Calu3 (cell line): ENCODE results near the gene ITPR1. TPM values are rescaled to one million over a fixed set of nuclear protein-coding genes. Genes with fewer than 3 reads are reported as not detected.

Experiments
- BruUV-seq: library from RNA; stranded (reverse); fragments of 400-500 nt; replicated peaks from 2 replicates; lab custom pipeline; 2021; lab: Mats Ljungman, UMichigan
- CTCF ChIA-PET: fragments of 300-600 bp; sonication (Branson Sonifier 250); formaldehyde crosslinking; loops from one replicate; lab custom pipeline; 2022; ENCODE audit warnings: antibody characterized with exemption; lab: Charles Lee
- DNase-seq: peaks from one replicate; pipeline ENCODE4 v3.0.0; 2022
- H3K27ac Mint-ChIP-seq: one replicate; pipeline ENCODE4 v1.8.0; 2022; ENCODE audit warnings: mixed read lengths; ENCODE audit not compliant: unreplicated experiment
- H3K27me3 Mint-ChIP-seq: one replicate; pipeline ENCODE4 v1.8.0; 2022; ENCODE audit warnings: mixed read lengths; ENCODE audit not compliant: unreplicated experiment
- H3K36me3 Mint-ChIP-seq: one replicate; pipeline ENCODE4 v1.8.0; 2022; ENCODE audit warnings: mild to moderate bottlenecking, moderate library complexity, mixed read lengths; ENCODE audit not compliant: insufficient read depth, unreplicated experiment
- H3K4me1 Mint-ChIP-seq: one replicate; pipeline ENCODE4 v1.8.0; 2022; ENCODE audit warnings: mild to moderate bottlenecking, low read depth, mixed read lengths; ENCODE audit not compliant: unreplicated experiment
- H3K4me3 Mint-ChIP-seq: one replicate; pipeline ENCODE4 v1.8.0; 2022; ENCODE audit warnings: mild to moderate bottlenecking, low read depth, moderate library complexity, mixed read lengths; ENCODE audit not compliant: unreplicated experiment
- H3K9me3 Mint-ChIP-seq: one replicate; pipeline ENCODE4 v1.8.0; 2022; ENCODE audit warnings: low read depth, mixed read lengths; ENCODE audit not compliant: unreplicated experiment
- CTCF ChIP-seq: fragments of 200-600 bp; IDR thresholded peaks from one replicate; pipeline ENCODE4 v1.8.0; 2022; ENCODE audit warnings: antibody characterized with exemption; ENCODE audit not compliant: unreplicated experiment
- intact Hi-C: fragments of 100-400 bp; cut with micrococcal nuclease; formaldehyde crosslinking; loops from one replicate; pipeline ENCODE4 v1.10.0; 2022; ENCODE audit not compliant: unreplicated experiment
- total RNA-seq: library from RNA; stranded (reverse); gene quantifications from 2 replicates; pipeline ENCODE4 v1.2.3, GENCODE V29; 2022

Gene ITPR1
- total RNA-seq, 1 experiment from 2014 or later, result 4.2 TPM

- Mint-ChIP-seq H3K9me3 (no peaks in the 10 kb centered on the region), H3K27ac (no peak overlapping the region), H3K27me3 (no peaks in the 10 kb centered on the region), H3K4me1 (no peaks in the 10 kb centered on the region), H3K4me3 (no peak overlapping the region), H3K36me3 (no peaks in the 10 kb centered on the region)
- no TSS peak for BruUV-seq
- intact Hi-C loops, result no loop called here
- CTCF ChIA-PET, result interaction anchor here (0.7 kb wide), 1 partner anchor 65 kb away, joined by 3 read pairs; no protein-coding TSS in a partner anchor
- TF ChIP-seq CTCF, result no peak
- no peak for DNase-seq
These were observed 193.5 kb downstream of the ITPR1 start for GRCh38 chr3:4686619-4687018.

- Mint-ChIP-seq H3K36me3 (no peaks in the 10 kb centered on the region), H3K27me3 (no peaks in the 10 kb centered on the region), H3K4me1 (no peaks in the 10 kb centered on the region), H3K27ac (no peak overlapping the region), H3K4me3 (no peak overlapping the region), H3K9me3 (no peaks in the 10 kb centered on the region)
- CTCF ChIA-PET, result no interaction called here
- intact Hi-C loops, result no loop called here
- no peak for TF ChIP-seq CTCF
- BruUV-seq, result no TSS peak
- no peak for DNase-seq
These were observed 194.0 kb downstream of the ITPR1 start for GRCh38 chr3:4687167-4687566.

GRCh38 chr3:4687596-4687995 lies 194.4 kb downstream of the ITPR1 start:
- no peaks in the 10 kb centered on the region for H3K36me3 Mint-ChIP-seq
- H3K27me3 Mint-ChIP-seq, result no peaks in the 10 kb centered on the region
- no peaks in the 10 kb centered on the region for H3K9me3 Mint-ChIP-seq
- no peaks in the 10 kb centered on the region for H3K4me1 Mint-ChIP-seq
- no peak overlapping the region for H3K4me3 Mint-ChIP-seq
- H3K27ac Mint-ChIP-seq, result no peak overlapping the region
- BruUV-seq, result no TSS peak
- no peak for DNase-seq
- CTCF ChIA-PET, result no interaction called here
- TF ChIP-seq CTCF, result no peak
- intact Hi-C loops, result no loop called here

GRCh38 chr3:4688411-4688810 lies 195.3 kb downstream of the ITPR1 start:
- intact Hi-C loops, result no loop called here
- Mint-ChIP-seq H3K27me3 (no peaks in the 10 kb centered on the region), H3K27ac (no peak overlapping the region), H3K4me3 (no peak overlapping the region), H3K36me3 (no peaks in the 10 kb centered on the region), H3K9me3 (no peaks in the 10 kb centered on the region), H3K4me1 (no peaks in the 10 kb centered on the region)
- BruUV-seq, result no TSS peak
- no peak for DNase-seq
- CTCF ChIA-PET, result no interaction called here
- TF ChIP-seq CTCF, result no peak
